GM12878 (cell line): ENCODE data around the gene MRPL12. TPM values are rescaled to one million over a fixed set of nuclear protein-coding genes. Genes with fewer than 3 reads are reported as not detected.

Experiments used
- ATAC-seq: fragments of 200-7000 bp; cut with Tn5 transposase; 3 replicates; pipeline ENCODE4 v1.9.1; 2020; ENCODE audit warnings: mild to moderate bottlenecking, moderate library complexity
- BruUV-seq: library from RNA; stranded (reverse); fragments of 400-500 nt; replicated peaks from 2 replicates; lab custom pipeline; 2021; lab: Mats Ljungman, UMichigan
- CTCF ChIA-PET: fragments of 300-600 bp; sonication (Branson Sonifier 250); formaldehyde crosslinking; extraction: SDS; loops from one replicate; lab custom pipeline; 2021; ENCODE audit warnings: inconsistent platforms; lab: Yijun Ruan, JAX
- POLR2A ChIA-PET: fragments of 350-600 bp; formaldehyde crosslinking; extraction: SDS; loops from one replicate; lab custom pipeline; 2021; ENCODE audit warnings: inconsistent platforms; lab: Charles Lee
- RAD21 ChIA-PET: fragments of 300-600 bp; sonication (Branson Sonifier 250); formaldehyde crosslinking; loops from one replicate; lab custom pipeline; 2023; ENCODE audit warnings: antibody characterized with exemption; ENCODE audit not compliant: unreplicated experiment; lab: Charles Lee
- SMC1A ChIA-PET: fragments of 300-600 bp; sonication (Branson Sonifier 250); formaldehyde crosslinking; loops from one replicate; lab custom pipeline; 2023; ENCODE audit not compliant: unreplicated experiment, uncharacterized antibody; lab: Charles Lee
- DNase-seq: peaks from one replicate; pipeline ENCODE4 v3.0.0-alpha.2; 2011; ENCODE audit warnings: low read depth, low spot score
- FAIRE-seq: peaks from 3 replicates; lab custom pipeline; 2011; peaks lifted over from hg19 to GRCh38; lab: Jason Lieb, UNC
- H2AFZ ChIP-seq: 2 replicates; pipeline ENCODE4 v1.6.0; 2011; ENCODE audit warnings: low read depth, low read length, control low read depth; ENCODE audit not compliant: control insufficient read depth
- H3K27ac ChIP-seq: 2 replicates; pipeline ENCODE4 v1.5.1; 2011; ENCODE audit warnings: control low read depth; ENCODE audit not compliant: control insufficient read depth, insufficient read depth
- H3K27me3 ChIP-seq, 2 experiments: replicated peaks in 1 of 2; 2 replicates each; pipeline versions ENCODE4 v1.6.0 to v1.6.1; 2011; ENCODE audit warnings: low read length in 1 of 2; ENCODE audit not compliant: control insufficient read depth in 2 of 2, insufficient read depth in 2 of 2
- H3K36me3 ChIP-seq, 2 experiments: 2 replicates each; pipeline ENCODE4 v1.5.1; 2011; ENCODE audit warnings: low read length in 1 of 2; ENCODE audit not compliant: control insufficient read depth in 2 of 2, insufficient read depth in 2 of 2
- H3K4me1 ChIP-seq: 2 replicates; pipeline ENCODE4 v1.6.1; 2011; ENCODE audit warnings: mild to moderate bottlenecking, low read length, moderate library complexity, mixed read lengths; ENCODE audit not compliant: control insufficient read depth, insufficient read depth
- H3K4me2 ChIP-seq: 2 replicates; pipeline ENCODE4 v1.6.0; 2011; ENCODE audit warnings: control low read depth; ENCODE audit not compliant: control insufficient read depth, insufficient read depth
- H3K4me3 ChIP-seq: fragments of 200-600 bp; sonication (generic); 2 replicates; pipeline ENCODE4 v1.5.1; 2016
- H3K79me2 ChIP-seq: 2 replicates; pipeline ENCODE4 v1.6.0; 2011; ENCODE audit warnings: low read length; ENCODE audit not compliant: control insufficient read depth, insufficient read depth
- H3K9ac ChIP-seq: 2 replicates; pipeline ENCODE4 v1.8.0; 2011; ENCODE audit warnings: low read length, control low read depth, mixed read lengths; ENCODE audit not compliant: control insufficient read depth, insufficient read depth
- H3K9me3 ChIP-seq: replicated peaks from 3 replicates; pipeline ENCODE4 v1.5.1; 2011; ENCODE audit warnings: mild to moderate bottlenecking, low read length; ENCODE audit not compliant: control insufficient read depth, insufficient read depth
- H4K20me1 ChIP-seq: 2 replicates; pipeline ENCODE4 v1.6.0; 2011; ENCODE audit not compliant: control insufficient read depth, insufficient read depth
- ATF7 ChIP-seq: fragments of 450-650 bp; IDR thresholded peaks from 2 replicates; pipeline ENCODE4 v1.6.1; 2016; ENCODE audit warnings: low read depth, mild to moderate bottlenecking
- E4F1 ChIP-seq: fragments of 450-650 bp; IDR thresholded peaks from 2 replicates; pipeline ENCODE4 v1.6.1; 2018; ENCODE audit warnings: borderline replicate concordance, mild to moderate bottlenecking; ENCODE audit not compliant: partially characterized antibody
- ESRRA ChIP-seq: IDR thresholded peaks from 2 replicates; pipeline ENCODE4 v1.6.1; 2012; ENCODE audit warnings: mild to moderate bottlenecking, low read length, improper control_type of control experiment
- EZH2 ChIP-seq: IDR thresholded peaks from 2 replicates; pipeline ENCODE4 v1.6.1; 2012; ENCODE audit warnings: low read depth, mild to moderate bottlenecking, control low read depth, inconsistent platforms, low read length, borderline replicate concordance; ENCODE audit not compliant: control insufficient read depth
- FOS ChIP-seq: IDR thresholded peaks from 3 replicates; pipeline ENCODE4 v1.6.1; 2011; ENCODE audit warnings: borderline replicate concordance; ENCODE audit not compliant: insufficient read length; ENCODE audit errors: extremely low read depth
- SIN3A ChIP-seq: IDR thresholded peaks from 2 replicates; pipeline ENCODE4 v1.6.1; 2012; ENCODE audit warnings: low read depth, low read length, improper control_type of control experiment
- SREBF2 ChIP-seq: IDR thresholded peaks from 2 replicates; pipeline ENCODE4 v1.6.1; 2012; ENCODE audit warnings: mild to moderate bottlenecking, low read length
- STAT1 ChIP-seq: fragments of 450-650 bp; conservative IDR thresholded peaks from 2 replicates; pipeline ENCODE4 v1.6.1; 2014; ENCODE audit warnings: antibody characterized with exemption, mild to moderate bottlenecking
- TBL1XR1 ChIP-seq: IDR thresholded peaks from 2 replicates; pipeline ENCODE4 v1.6.1; 2012; ENCODE audit warnings: low read depth, low read length, improper control_type of control experiment
- TCF7 ChIP-seq: IDR thresholded peaks from 2 replicates; pipeline ENCODE4 v1.6.1; 2014; ENCODE audit warnings: antibody characterized with exemption, borderline replicate concordance
- ZBTB11 ChIP-seq: fragments of 450-650 bp; formaldehyde crosslinking; IDR thresholded peaks from 2 replicates; pipeline ENCODE4 v1.5.0; 2022; ENCODE audit warnings: mild to moderate bottlenecking, missing genetic modification characterization
- ZZZ3 ChIP-seq: IDR thresholded peaks from 2 replicates; pipeline ENCODE4 v1.6.1; 2011; ENCODE audit warnings: low read depth; ENCODE audit not compliant: control insufficient read depth, insufficient read length
- WGBS: methylation state at CpG from one replicate; pipeline ENCODE4 v1.1.6; 2016; ENCODE audit warnings: low lambda C conversion rate; ENCODE audit not compliant: insufficient replicate concordance, insufficient coverage; ENCODE audit errors: missing lambda C conversion rate; 5-methylcytosine and 5-hydroxymethylcytosine counted together
- in situ Hi-C: fragments of 300-500 bp; cut with MboI; formaldehyde crosslinking; loops from 9 replicates; pipeline ENCODE4 v1.14.3; 2018; ENCODE audit warnings: mixed read lengths
- intact Hi-C: fragments of 100-400 bp; cut with micrococcal nuclease; formaldehyde crosslinking; loops from one replicate; pipeline ENCODE4 v1.14.2; 2022; ENCODE audit not compliant: unreplicated experiment
- polyA plus RNA-seq, 11 experiments: library from polyadenylated mRNA; depleted of rRNA in 4 of 11; unstranded in 6 of 11; stranded (reverse) in 5 of 11; fragments of >200 nt; fragmentation: Nextera tagmentation in 4 of 11; fragmentation: Illumina TruSeq in 1 of 11; extraction: Ambion mirVana in 4 of 11; extraction: Trizol in 1 of 11; gene quantifications; 1 replicate in 1 of 11; 2 replicates in 10 of 11; pipeline versions ENCODE4 v1.2.1 to v1.2.3, GENCODE V29; 2011 to 2016; ENCODE audit warnings: inconsistent platforms in 2 of 11, missing spikeins in 2 of 11, low read depth in 1 of 11
- total RNA-seq, 4 experiments: library from RNA; depleted of rRNA in 3 of 4; stranded (reverse); fragments of >200 nt in 3 of 4; fragmentation: Illumina TruSeq in 1 of 4; extraction: Trizol in 1 of 4; gene quantifications; 2 replicates each; pipeline versions ENCODE4 v1.2.1 to v1.2.3, GENCODE V29; 2013 to 2021

The MRPL12 gene
- total and polyA plus RNA-seq, 10 of the 15 experiments (the other 5 are each of a cell fraction or from before 2014, with no cell fraction given), result 1.3 to 269 (median 117) TPM

- Histone ChIP-seq H4K20me1 (0 out of 2 replicates have a peak, but pooled peaks cover 3% of the 10 kb centered on the region), H2AFZ (peak overlapping the region; percentile 54; the same call in 1 of the 2 replicates), H3K27me3 (no peaks in the 10 kb centered on the region), H3K79me2 (peaks cover 45% of the 10 kb centered on the region), H3K4me1 (peaks cover 8% of the 10 kb centered on the region), H3K4me3 (peak overlapping the region; percentile 85), H3K4me2 (peak overlapping the region; percentile 81), H3K36me3 (peaks cover 20 to 31% of the 10 kb centered on the region in 2 experiments), H3K9me3 (no peaks in the 10 kb centered on the region), H3K27ac (peak overlapping the region; percentile 94), H3K9ac (peak overlapping the region; percentile 89)
- BruUV-seq, result TSS peak; percentile 57
- CTCF ChIA-PET, result interaction anchor here (0.7 to 2.7 kb wide), 4 partner anchors 9 to 103 kb away, joined by 3 to 9 read pairs (median 4); no protein-coding TSS in a partner anchor
- RAD21 ChIA-PET, result interaction anchor here (0.7 to 1.0 kb wide), 3 partner anchors 7 to 28 kb away, joined by 3 read pairs; partner anchors contain the start of genes ARL16 and HGS
- SMC1A ChIA-PET, result interaction anchor here (1.0 kb wide), 2 partner anchors 29 to 155 kb away, joined by 3 read pairs; no protein-coding TSS in a partner anchor
- DNase-seq (no peak), FAIRE-seq (peak; percentile 35), ATAC-seq (peak; percentile 6)
- in situ Hi-C loops (no loop called here), intact Hi-C loops (loop anchor here (2.0 kb wide), 1 partner anchor 21 kb away; the partner anchor contains the start of gene ARL16)
- WGBS, result 4% methylated on average over 27 of the region's 27 CpGs
- POLR2A ChIA-PET, result interaction anchor here (0.8 to 3.5 kb wide), 7 partner anchors 7 to 334 kb away, joined by 4 to 32 read pairs (median 4); partner anchors contain the start of genes ARL16, CCDC137, DCXR and HGS
- TF ChIP-seq SIN3A (0 out of 2 replicates have a peak, but pooled peaks have one; percentile 16), STAT1 (no peak), ATF7 (no peak), TBL1XR1 (0 out of 2 replicates have a peak, but pooled peaks have one; percentile 13), TCF7 (no peak), ZZZ3 (no peak), E4F1 (no peak), ESRRA (peak; percentile 4; the same call in 1 of the 2 replicates), SREBF2 (no peak), FOS (no peak), ZBTB11 (CRISPR knock-in tag) (no peak), EZH2 (no peak)
These were observed 834 bp downstream of the MRPL12 start for GRCh38 chr17:81703747-81704654.
